HepG2 (cell line): ENCODE measurements around the gene DBNDD2. TPM values are rescaled to one million over a fixed set of nuclear protein-coding genes. Genes with fewer than 3 reads are reported as not detected.
A peak's percentile ranks its signal among the peaks of the same experiment; 100 is the strongest.

Source experiments
- ARID2 ChIP-seq: sonication (generic); formaldehyde crosslinking; IDR thresholded peaks from 2 replicates; pipeline ENCODE4 v1.8.1; 2022; ENCODE audit warnings: mild to moderate bottlenecking, missing genetic modification reagents, borderline replicate concordance
- CEBPB ChIP-seq: IDR thresholded peaks from 2 replicates; pipeline ENCODE4 v1.6.1; 2011; ENCODE audit warnings: low read depth, low read length, improper control_type of control experiment, borderline replicate concordance
- ELF3 ChIP-seq: IDR thresholded peaks from 2 replicates; pipeline ENCODE4 v1.6.1; 2016; ENCODE audit warnings: missing genetic modification reagents, missing compliant biosample characterization
- KLF6 ChIP-seq: IDR thresholded peaks from 2 replicates; pipeline ENCODE4 v1.8.0; 2016; ENCODE audit warnings: missing biosample characterization, missing genetic modification reagents
- LRRFIP1 ChIP-seq: sonication (generic); formaldehyde crosslinking; conservative IDR thresholded peaks from 2 replicates; pipeline ENCODE4 v1.4.0; 2020; ENCODE audit warnings: missing genetic modification reagents
- MEIS2 ChIP-seq: sonication (generic); formaldehyde crosslinking; IDR thresholded peaks from 2 replicates; pipeline ENCODE4 v1.9.0; 2021; ENCODE audit warnings: mild to moderate bottlenecking, missing genetic modification reagents
- MXD3 ChIP-seq: IDR thresholded peaks from 2 replicates; pipeline ENCODE4 v1.6.1; 2016; ENCODE audit warnings: mild to moderate bottlenecking, missing biosample characterization, missing genetic modification reagents
- MXI1 ChIP-seq: IDR thresholded peaks from 3 replicates; pipeline ENCODE4 v1.6.1; 2012; ENCODE audit warnings: low read depth, low read length, inconsistent platforms, borderline replicate concordance
- NFKB2 ChIP-seq: sonication (generic); formaldehyde crosslinking; IDR thresholded peaks from 2 replicates; pipeline ENCODE4 v1.4.0; 2020; ENCODE audit warnings: missing genetic modification reagents, borderline replicate concordance
- PCBP2 ChIP-seq: fragments of 200-400 bp; formaldehyde crosslinking; optimal IDR thresholded peaks from 2 replicates; pipeline ENCODE3; 2018; ENCODE audit warnings: low read length, low read depth; ENCODE audit not compliant: poor library complexity, severe bottlenecking
- SIX4 ChIP-seq: sonication (generic); formaldehyde crosslinking; IDR thresholded peaks from 2 replicates; pipeline ENCODE4 v1.4.0; 2020; ENCODE audit warnings: missing genetic modification reagents
- SMAD3 ChIP-seq: sonication (generic); formaldehyde crosslinking; IDR thresholded peaks from 2 replicates; pipeline ENCODE4 v1.4.0; 2020; ENCODE audit warnings: missing genetic modification reagents
- ZBTB14 ChIP-seq: sonication (generic); formaldehyde crosslinking; IDR thresholded peaks from 2 replicates; pipeline ENCODE4 v1.4.0; 2020; ENCODE audit warnings: missing genetic modification reagents
- ZFP1 ChIP-seq: IDR thresholded peaks from 2 replicates; pipeline ENCODE4 v1.6.1; 2016
- ZNF564 ChIP-seq: sonication (generic); formaldehyde crosslinking; IDR thresholded peaks from 2 replicates; pipeline ENCODE4 v1.8.1; 2023; ENCODE audit warnings: mild to moderate bottlenecking, missing genetic modification reagents
- polyA plus RNA-seq, 8 experiments: library from polyadenylated mRNA; depleted of rRNA in 3 of 8; stranded (reverse) in 7 of 8; unstranded in 1 of 8; fragments of >200 nt; fragmentation: Illumina TruSeq in 4 of 8; extraction: Trizol in 4 of 8; gene quantifications; 2 replicates each; pipeline versions ENCODE4 v1.2.1 to v1.2.3, GENCODE V29; 2011 to 2016; ENCODE audit warnings: low read depth in 4 of 8, missing spikeins in 1 of 8, mixed read lengths in 1 of 8; ENCODE audit not compliant: insufficient read depth in 1 of 8
- total RNA-seq, 5 experiments: library from RNA; depleted of rRNA; stranded (reverse); fragments of >200 nt; fragmentation: Illumina TruSeq; extraction: Trizol; gene quantifications; 2 replicates each; pipeline ENCODE4 v1.2.3, GENCODE V29; 2016; ENCODE audit warnings: low read depth in 1 of 5
- TF ChIP-seq, protein P1 (sequence below): sonication (generic); formaldehyde crosslinking; IDR thresholded peaks from 2 replicates; pipeline ENCODE4 v1.4.0; 2020; ENCODE audit warnings: missing genetic modification reagents
- TF ChIP-seq, protein P2 (sequence below): sonication (generic); formaldehyde crosslinking; IDR thresholded peaks from 2 replicates; pipeline ENCODE4 v1.5.0; 2020; ENCODE audit warnings: missing genetic modification reagents
- TF ChIP-seq, protein P3 (sequence below): sonication (generic); formaldehyde crosslinking; IDR thresholded peaks from 2 replicates; pipeline ENCODE4 v1.4.0; 2020; ENCODE audit warnings: missing genetic modification reagents

DBNDD2 gene
- total and polyA plus RNA-seq, 2 of the 13 experiments (the other 11 are each of a cell fraction or from before 2014, with no cell fraction given): 16.7 to 47.6 TPM

- TF ChIP-seq NFKB2 (CRISPR knock-in tag): peak; percentile 12; the same call in 1 of the 2 replicates
- no peak for TF ChIP-seq MXI1
- TF ChIP-seq, protein P1, sequence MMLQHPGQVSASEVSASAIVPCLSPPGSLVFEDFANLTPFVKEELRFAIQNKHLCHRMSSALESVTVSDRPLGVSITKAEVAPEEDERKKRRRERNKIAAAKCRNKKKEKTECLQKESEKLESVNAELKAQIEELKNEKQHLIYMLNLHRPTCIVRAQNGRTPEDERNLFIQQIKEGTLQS: no peak
- TF ChIP-seq ZFP1 (CRISPR knock-in tag): no peak
- TF ChIP-seq ARID2 (CRISPR knock-in tag): no peak
- TF ChIP-seq, protein P2, sequence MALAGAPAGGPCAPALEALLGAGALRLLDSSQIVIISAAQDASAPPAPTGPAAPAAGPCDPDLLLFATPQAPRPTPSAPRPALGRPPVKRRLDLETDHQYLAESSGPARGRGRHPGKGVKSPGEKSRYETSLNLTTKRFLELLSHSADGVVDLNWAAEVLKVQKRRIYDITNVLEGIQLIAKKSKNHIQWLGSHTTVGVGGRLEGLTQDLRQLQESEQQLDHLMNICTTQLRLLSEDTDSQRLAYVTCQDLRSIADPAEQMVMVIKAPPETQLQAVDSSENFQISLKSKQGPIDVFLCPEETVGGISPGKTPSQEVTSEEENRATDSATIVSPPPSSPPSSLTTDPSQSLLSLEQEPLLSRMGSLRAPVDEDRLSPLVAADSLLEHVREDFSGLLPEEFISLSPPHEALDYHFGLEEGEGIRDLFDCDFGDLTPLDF (CRISPR knock-in tag): no peak
- TF ChIP-seq, protein P3, sequence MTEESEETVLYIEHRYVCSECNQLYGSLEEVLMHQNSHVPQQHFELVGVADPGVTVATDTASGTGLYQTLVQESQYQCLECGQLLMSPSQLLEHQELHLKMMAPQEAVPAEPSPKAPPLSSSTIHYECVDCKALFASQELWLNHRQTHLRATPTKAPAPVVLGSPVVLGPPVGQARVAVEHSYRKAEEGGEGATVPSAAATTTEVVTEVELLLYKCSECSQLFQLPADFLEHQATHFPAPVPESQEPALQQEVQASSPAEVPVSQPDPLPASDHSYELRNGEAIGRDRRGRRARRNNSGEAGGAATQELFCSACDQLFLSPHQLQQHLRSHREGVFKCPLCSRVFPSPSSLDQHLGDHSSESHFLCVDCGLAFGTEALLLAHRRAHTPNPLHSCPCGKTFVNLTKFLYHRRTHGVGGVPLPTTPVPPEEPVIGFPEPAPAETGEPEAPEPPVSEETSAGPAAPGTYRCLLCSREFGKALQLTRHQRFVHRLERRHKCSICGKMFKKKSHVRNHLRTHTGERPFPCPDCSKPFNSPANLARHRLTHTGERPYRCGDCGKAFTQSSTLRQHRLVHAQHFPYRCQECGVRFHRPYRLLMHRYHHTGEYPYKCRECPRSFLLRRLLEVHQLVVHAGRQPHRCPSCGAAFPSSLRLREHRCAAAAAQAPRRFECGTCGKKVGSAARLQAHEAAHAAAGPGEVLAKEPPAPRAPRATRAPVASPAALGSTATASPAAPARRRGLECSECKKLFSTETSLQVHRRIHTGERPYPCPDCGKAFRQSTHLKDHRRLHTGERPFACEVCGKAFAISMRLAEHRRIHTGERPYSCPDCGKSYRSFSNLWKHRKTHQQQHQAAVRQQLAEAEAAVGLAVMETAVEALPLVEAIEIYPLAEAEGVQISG (CRISPR knock-in tag): peak; percentile 10; the same call in 1 of the 2 replicates
- no peak for TF ChIP-seq CEBPB
- no peak for TF ChIP-seq ELF3 (CRISPR knock-in tag)
- no peak for TF ChIP-seq SIX4 (CRISPR knock-in tag)
- TF ChIP-seq KLF6: 0 out of 2 replicates have a peak, but pooled peaks have one; percentile 11
- TF ChIP-seq PCBP2: no peak
- no peak for TF ChIP-seq LRRFIP1 (CRISPR knock-in tag)
- TF ChIP-seq ZNF564: no peak; the same call in 1 of the 2 replicates
- TF ChIP-seq SMAD3: no peak
- TF ChIP-seq ZBTB14 (CRISPR knock-in tag): no peak
- peak; percentile 17; the same call in 1 of the 2 replicates for TF ChIP-seq MEIS2
- TF ChIP-seq MXD3: no peak; the same call in 1 of the 2 replicates
These were observed 2.4 kb upstream of the DBNDD2 start (continued) for GRCh38 chr20:45405571-45406259.
